NCI-H446 treated with DMSO at 0.1 percent for 48 hours (cell line): ENCODE measurements around the gene ARL8B.

Source experiments
- DNase-seq: peaks from one replicate; lab custom pipeline; 2025; lab: John Stamatoyannopoulos, UW

Gene ARL8B

DNA sequence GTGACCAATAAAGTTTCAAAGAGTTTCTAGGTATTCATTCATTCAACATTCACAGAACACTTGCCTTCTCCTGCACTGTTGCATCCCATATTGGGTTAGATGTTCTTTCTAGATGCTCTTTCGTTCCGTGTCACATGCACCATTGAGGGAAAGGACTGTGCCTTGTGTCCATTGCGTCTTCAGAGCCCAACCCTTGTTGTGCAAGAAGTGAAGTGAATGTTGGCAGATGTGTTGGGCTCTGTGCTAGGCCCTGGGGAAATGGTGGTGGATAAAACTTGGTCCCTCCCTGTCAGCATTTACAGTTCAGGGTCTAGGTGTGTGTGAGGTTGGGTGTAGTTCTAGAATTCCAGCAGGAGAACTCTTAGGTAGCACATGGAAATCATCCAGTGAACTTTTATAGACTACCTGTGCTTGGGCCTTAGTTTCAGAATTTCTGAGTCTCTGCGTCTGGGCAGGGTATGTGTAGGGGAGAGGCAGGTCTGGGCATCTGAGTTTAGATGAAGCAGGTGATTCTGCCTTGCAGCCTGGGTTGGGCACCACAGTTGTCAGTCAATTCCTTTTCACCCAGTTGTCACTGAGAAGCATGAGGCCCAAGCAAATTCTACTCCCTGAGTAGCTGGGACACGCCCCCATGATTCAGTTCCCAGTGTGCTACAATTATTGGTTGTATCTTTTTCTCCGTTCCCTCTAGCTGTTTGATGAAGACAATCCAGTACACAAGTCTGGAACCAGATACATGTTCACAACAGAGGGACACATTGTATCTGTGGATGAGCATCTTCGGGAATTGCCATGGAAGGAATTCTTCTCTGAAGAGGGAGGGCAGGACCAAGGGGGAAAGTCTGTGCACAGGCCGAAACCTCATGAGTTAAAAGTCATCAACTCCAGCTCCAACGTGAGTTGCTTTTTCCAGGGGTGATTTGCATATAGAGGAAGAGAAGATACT lies 90.8 kb downstream of the ARL8B start:
- DNase-seq = no peak

DNA sequence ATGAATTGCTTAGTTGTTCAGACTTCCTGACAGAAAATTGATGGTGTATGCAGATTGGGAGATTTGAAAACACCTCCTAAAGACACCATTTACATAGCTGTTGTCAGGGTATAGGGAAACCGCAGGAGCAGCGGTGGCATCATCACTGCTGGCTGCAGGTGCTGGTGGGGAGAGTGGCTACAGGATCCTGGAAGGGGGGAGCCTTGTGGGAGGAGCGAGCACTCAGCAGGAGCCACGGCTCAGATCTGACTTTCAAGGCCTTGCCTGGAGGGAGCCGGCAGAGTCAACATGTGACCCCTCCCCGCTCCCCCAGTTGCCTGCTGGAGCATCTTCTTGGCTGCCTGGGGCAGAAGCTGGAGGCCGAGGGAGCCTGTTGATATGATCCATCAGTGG lies 91.5 kb downstream of the ARL8B start:
- no peak for DNase-seq

DNA sequence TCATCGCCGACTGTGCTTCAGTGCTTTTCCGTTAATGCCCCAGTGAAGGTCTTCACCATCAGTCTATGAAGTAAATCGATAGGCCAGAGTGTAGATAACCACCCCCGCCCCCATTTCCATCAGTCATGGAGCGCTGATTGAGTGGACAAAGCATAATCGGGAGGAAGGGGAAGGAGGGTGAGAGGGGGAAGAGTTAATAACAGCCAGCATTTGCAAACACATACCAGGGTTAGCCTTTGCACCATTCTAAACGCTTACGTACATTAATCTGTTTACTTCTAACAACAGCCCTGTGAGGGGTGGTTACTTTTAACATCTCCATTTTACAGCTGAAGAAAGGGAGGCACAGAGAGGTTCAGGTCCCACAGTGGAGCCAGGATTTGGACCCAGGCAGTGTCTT lies 92.3 kb downstream of the ARL8B start:
- no peak for DNase-seq

DNA sequence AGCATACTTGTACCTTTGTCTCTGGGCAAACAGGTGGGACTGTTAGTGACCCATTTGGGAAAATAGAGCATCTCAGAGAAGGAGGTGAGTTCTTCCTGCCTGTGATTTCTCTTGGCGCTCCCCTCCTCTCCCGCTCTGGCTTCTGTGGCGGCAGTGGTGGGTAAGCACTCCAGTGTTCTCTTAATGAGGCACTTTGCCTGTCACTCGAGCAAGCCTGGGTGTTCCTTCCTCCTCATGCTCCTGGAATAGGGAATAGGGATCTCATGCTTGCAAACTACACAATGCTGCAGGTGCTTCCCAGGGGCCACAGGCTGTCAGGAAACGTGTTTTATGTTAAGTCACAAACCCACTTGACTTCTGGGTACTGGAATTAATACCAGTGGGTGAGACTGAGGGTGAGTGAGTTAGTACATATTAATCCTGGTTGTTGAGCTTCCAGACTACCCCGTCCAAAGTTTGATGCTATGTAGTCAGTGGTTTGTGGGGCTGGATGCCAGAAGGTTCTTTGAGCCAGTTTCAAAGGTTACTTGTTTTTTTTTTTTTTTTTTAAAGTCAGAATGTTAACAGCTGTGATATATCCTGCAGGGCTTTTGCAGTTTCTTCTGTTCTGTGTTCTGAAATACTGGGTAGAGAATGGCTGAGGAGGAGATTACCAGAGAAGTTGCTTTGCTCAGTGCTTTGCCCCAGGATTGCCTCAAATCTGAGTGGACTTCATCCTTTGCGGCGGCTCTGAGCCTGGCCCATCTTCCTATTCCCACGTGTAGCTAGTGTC lies 95.9 kb downstream of the ARL8B start:
- DNase-seq = no peak

DNA sequence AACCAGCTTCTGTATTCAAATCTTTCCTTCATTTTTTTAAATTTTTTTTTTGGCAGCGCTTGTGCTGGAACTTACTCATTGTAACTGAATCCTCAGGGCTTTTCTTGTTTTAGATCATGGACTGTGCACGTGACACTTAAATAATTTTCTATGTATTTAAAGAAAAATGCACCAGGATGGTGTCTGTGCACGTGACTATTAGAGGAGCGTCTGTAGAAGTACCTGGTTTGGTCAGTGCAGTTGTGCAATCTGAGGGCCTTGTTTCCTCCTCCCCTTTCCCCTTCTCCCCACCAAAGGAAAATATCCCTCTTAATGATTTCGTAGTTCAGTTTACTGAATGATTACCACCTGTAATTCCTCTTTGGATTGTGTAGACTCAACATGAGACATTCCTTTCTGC lies 96.7 kb downstream of the ARL8B start:
- DNase-seq = no peak

DNA sequence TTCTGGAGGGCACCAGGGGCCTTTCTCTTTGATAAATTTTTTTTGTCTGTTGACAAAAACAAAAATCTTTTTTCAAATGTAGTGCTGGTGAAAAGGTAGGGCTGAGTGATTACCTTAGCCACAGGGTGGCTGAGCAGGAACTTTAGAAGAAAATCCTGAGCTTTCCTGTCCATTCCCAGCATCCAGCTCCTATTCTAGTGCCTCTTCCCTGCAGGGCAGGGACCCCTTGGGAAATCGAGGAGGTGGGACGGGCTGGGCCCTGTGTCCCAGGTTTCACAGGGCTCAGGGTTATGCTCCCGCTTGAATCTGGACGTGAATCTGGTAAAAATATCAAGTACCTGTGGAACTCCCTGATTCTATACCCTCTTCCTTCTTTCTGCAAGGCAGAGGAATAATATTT lies 97.1 kb downstream of the ARL8B start:
- DNase-seq = no peak

DNA sequence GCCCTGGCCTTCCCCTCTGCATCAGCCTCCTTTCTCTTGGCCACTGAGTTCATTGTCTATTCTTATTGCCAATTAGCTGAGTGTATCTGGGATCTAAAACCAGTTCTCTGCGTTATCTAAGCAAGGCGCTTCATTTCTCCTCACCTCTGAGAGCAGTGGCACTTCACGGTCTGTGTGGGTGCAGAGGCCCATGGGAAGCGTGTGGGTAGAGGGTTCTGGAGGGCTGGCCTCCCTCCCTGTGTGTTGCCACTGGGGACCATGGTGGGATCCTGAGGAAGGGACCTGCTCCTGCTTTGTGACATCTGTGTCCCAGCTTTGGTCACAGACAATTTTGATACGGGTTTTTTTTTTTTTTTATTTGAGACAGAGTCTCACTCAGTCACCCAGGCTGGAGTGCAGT lies 98.1 kb downstream of the ARL8B start:
- DNase-seq = no peak

DNA sequence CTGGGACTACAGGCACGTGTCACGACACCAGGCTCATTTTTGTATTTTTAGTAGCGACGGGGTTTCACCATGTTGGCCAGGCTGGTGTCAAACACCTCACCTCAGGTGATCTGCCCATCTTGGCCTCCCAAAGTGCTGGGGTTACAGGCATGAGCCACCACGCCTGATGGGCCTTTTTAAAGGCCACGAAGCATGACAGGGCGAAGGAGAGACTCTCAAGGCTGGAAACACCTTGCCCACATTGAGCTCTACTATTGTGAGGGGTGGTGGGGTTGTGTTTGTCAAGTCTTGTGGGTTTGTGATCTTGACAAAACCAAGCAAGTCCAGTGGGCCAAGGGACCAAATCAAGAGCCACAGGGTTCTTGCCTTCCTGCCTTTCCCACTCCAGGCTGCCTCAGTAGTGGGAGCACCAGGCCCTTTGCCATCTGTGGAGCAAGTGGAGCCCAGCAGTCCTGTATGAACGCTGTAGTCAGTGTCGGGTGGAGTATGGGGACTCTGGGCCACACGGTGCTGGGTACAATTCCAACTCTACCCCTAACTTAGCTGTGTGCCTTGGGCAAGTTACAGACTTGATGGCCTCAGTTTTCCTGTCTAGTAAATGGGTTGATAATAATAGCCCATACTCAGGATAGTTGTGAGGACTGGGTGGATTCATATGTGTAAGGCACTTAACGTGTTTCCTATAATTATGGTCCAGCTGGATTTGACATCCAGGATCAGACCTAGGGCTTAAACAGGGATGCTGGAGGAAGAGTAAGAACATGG lies 98.8 kb downstream of the ARL8B start:
- DNase-seq = no peak

DNA sequence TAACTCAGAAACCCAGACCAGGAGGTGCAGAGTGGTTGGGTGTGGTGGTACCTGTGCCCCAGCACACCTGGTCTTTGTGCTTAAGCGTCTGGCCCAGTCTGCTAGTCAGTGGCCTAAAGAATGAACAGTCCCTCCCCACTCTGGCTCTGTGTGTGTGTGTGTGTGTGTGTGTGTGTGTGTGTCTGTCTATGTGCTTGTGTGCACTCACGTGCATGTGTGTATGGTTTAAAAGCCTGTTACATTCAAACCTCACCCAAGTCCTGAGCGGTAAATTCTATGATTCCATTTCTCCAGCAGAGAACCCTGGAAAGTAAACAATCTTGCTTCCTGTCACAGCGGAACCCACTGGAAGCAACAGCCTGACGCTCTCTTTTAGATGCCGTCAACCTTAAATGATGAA lies 99.6 kb downstream of the ARL8B start:
- DNase-seq = no peak

DNA sequence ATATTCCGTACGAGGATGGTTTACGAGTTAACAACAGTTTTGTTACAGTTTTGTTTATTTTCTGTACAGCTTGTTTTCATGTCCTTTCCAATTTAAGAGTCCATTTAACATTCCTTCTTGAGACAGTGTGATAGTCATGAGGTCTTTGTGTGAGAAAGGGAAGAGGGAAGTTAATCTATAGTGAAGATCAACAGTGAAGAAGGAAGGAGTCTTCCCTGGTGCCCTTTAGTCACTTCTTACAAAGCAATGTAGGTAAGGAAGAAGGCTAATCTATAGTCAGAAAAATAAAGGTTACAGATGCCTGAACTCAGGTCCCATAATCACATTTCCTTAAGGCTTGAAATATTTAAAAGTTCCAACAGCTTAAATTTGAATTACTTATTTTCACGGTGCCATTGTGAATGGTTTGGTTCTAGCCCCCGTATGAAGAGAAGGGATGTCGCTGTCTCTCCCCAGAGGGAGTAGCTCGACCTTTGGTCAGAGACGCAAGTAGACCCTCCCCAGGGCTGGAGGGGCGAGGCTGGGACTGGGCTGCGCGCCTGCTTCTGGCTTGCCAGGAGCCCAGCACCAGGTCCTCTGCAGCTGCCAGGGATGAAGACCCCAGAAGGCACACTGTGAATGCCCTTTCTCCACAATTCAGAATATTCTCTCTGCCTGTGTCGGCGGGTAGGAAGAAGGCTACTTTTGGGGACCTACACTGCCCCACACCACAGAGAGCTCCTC lies 100.4 kb downstream of the ARL8B start:
- no peak for DNase-seq

DNA sequence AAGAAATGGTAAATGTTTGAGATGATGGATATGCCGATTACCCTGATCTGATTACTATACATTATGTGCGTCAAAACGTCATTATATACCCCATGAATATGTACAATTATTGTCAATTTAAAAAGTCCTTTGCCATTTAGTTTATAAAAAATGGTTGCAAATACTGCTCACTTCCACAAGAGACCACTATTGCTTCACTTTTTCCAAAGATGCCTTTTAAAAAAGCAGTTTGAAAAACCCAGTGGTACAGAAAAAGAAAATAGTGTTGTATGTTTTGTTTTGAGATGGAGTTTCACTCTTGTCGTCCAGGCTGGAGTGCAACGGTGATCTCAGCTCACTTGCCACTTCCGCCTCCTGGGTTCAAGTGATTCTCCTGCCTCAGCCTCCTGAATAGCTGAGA lies 104.7 kb downstream of the ARL8B start:
- no peak for DNase-seq

DNA sequence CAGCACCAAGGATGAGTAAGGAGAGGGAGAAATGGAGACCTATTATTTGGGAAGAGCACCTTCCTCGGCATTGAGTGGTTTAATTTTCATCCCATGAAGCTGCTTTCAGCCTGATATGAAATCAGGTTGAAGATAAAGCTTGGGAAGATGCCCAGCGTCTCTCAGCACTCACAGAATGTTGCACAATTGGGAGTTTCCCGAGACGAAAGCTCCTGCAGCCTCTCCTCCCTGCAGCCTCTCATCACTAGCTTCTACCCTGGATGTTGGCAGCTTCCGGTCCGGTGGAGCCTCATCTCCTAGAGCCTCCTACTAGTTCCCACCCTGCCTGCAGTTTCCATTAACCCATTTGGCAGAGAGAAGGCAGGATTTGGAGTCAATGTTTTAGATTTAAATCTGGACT lies 105.7 kb downstream of the ARL8B start:
- DNase-seq = no peak

DNA sequence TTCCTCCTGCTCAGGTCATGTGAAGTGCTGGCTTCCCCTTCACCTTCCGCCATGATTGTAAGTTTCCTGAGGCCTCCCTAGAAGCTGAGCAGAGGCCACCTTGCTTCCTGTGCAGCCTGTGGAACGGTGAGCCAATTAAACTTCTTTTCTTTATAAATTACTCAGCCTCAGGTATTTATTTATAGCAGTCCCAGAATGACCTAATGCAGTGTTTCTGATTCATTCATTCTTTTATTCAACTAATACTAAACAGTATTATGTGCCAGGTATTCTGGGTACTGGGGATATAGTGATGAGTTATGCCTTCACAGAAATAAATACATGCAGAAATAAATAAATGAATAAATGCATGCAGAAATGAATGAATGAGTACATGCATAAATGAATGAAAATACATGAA lies 107.3 kb downstream of the ARL8B start:
- no peak for DNase-seq
